GM20000 (cell line): ENCODE results near the gene ANKRD9.

Experiments
- DNase-seq: peaks from one replicate; pipeline ENCODE4 v3.0.0; 2012; ENCODE audit warnings: low spot score
- CTCF ChIP-seq: IDR thresholded peaks from 2 replicates; pipeline ENCODE4 v1.5.1; 2012; ENCODE audit warnings: mild to moderate bottlenecking, control low read depth; ENCODE audit errors: extremely low read depth, missing control alignments

Gene ANKRD9

GRCh38 chr14:102510616-102511520, 1.3 kb upstream of the ANKRD9 start:
- no peak for TF ChIP-seq CTCF
- no peak for DNase-seq

- no peak for TF ChIP-seq CTCF
- peak; percentile 73 for DNase-seq
These were observed 516 bp downstream of the ANKRD9 start for GRCh38 chr14:102508774-102509745.

- no peak for TF ChIP-seq CTCF
These were observed 1.2 kb downstream of the ANKRD9 start for GRCh38 chr14:102508410-102508773.

GRCh38 chr14:102507857-102508312, 1.7 kb downstream of the ANKRD9 start:
- no peak for DNase-seq

More at GRCh38 chr14:102508410-102508773, 1.2 kb downstream of the ANKRD9 start:
- peak; percentile 60 for DNase-seq

GRCh38 chr14:102507081-102507856, 2.3 kb downstream of the ANKRD9 start:
- TF ChIP-seq CTCF: no peak
- DNase-seq: peak; percentile 62

More at GRCh38 chr14:102507857-102508312, 1.7 kb downstream of the ANKRD9 start:
- no peak for TF ChIP-seq CTCF

- TF ChIP-seq CTCF: no peak
- DNase-seq: no peak
These were observed 3.0 kb downstream of the ANKRD9 start for GRCh38 chr14:102506626-102506925.
